22Rv1 (cell line): ENCODE data around the gene TMEM132D.

ENCODE experiments used
- H3K27ac ChIP-seq: fragments of 450-650 bp; 2 replicates; pipeline ENCODE4 v1.5.1; 2017
- CTCF ChIP-seq: fragments of 450-650 bp; IDR thresholded peaks from 2 replicates; pipeline ENCODE4 v1.5.1; 2017; ENCODE audit warnings: mild to moderate bottlenecking
- ZFX ChIP-seq: fragments of 450-650 bp; IDR thresholded peaks from 2 replicates; pipeline ENCODE4 v1.6.1; 2017; ENCODE audit warnings: antibody characterized with exemption, borderline replicate concordance

Gene TMEM132D

GRCh38 chr12:129613314-129613713 is 290.5 kb downstream of the TMEM132D start:
- TF ChIP-seq CTCF (no peak), ZFX (no peak)
- no peak overlapping the region for H3K27ac ChIP-seq

- TF ChIP-seq ZFX = no peak
- no peak for TF ChIP-seq CTCF
- no peak overlapping the region for H3K27ac ChIP-seq
Measured at GRCh38 chr12:129610601-129611120, 293.2 kb downstream of the TMEM132D start.

- TF ChIP-seq CTCF (no peak), ZFX (no peak)
- H3K27ac ChIP-seq = no peak overlapping the region
Measured at GRCh38 chr12:129607756-129608155, 296.1 kb downstream of the TMEM132D start.

- TF ChIP-seq ZFX = no peak
- TF ChIP-seq CTCF = no peak
Measured at GRCh38 chr12:129607301-129607700, 296.5 kb downstream of the TMEM132D start.

GRCh38 chr12:129606239-129606638 is 297.6 kb downstream of the TMEM132D start:
- no peak overlapping the region for H3K27ac ChIP-seq
- no peak for TF ChIP-seq ZFX
- no peak for TF ChIP-seq CTCF

More at GRCh38 chr12:129607301-129607700, 296.5 kb downstream of the TMEM132D start:
- no peak overlapping the region for H3K27ac ChIP-seq

- TF ChIP-seq CTCF (no peak), ZFX (no peak)
- no peak overlapping the region for H3K27ac ChIP-seq
Measured at GRCh38 chr12:129605666-129606065, 298.2 kb downstream of the TMEM132D start.

- TF ChIP-seq CTCF (no peak), ZFX (no peak)
Measured at GRCh38 chr12:129604506-129604905, 299.3 kb downstream of the TMEM132D start.

More at GRCh38 chr12:129604506-129604905, 299.3 kb downstream of the TMEM132D start:
- no peak overlapping the region for H3K27ac ChIP-seq
